Measurements from ENCODE around the gene DAPK2. TPM values are rescaled to one million over a fixed set of nuclear protein-coding genes. Genes with fewer than 3 reads are reported as not detected.

DAPK2 gene
- total and polyA plus RNA-seq, 2 of the 4 experiments (the other 2 are of a cell fraction): 0.34 to 0.36 TPM

GRCh38 chr15:63906266-63906584 is 140.1 kb downstream of the DAPK2 start:
- BruUV-seq (replicated peaks): no TSS peak
- TF ChIP-seq MXI1 (IDR thresholded peaks at IDR 0.05; ENCODE audit: borderline replicate concordance, low read depth, low read length): no peak
- no peak for TF ChIP-seq FOS (IDR thresholded peaks at IDR 0.05; ENCODE audit: low read depth, low read length)
- no peak for TF ChIP-seq RCOR1 (IDR thresholded peaks at IDR 0.05; ENCODE audit: insufficient replicate concordance, low read length)
- no peak for TF ChIP-seq SMC3 (IDR thresholded peaks at IDR 0.05; ENCODE audit: low read depth, low read length)
- TF ChIP-seq CHD1 (IDR thresholded peaks at IDR 0.05; ENCODE audit: low read depth, low read length): no peak
- no peak for TF ChIP-seq MAFK (IDR thresholded peaks at IDR 0.05; ENCODE audit: low read depth, low read length)
- no peak for TF ChIP-seq CTCF (conservative IDR thresholded peaks at IDR 0.05; ENCODE audit: low read depth, low read length)
- TF ChIP-seq RAD21 (IDR thresholded peaks at IDR 0.05; ENCODE audit: low read length): no peak
- no peak for TF ChIP-seq MAZ (IDR thresholded peaks at IDR 0.05; ENCODE audit: borderline replicate concordance, low read depth, low read length)
- no peak for TF ChIP-seq RFX5 (IDR thresholded peaks at IDR 0.05; ENCODE audit: low read depth, low read length)
- TF ChIP-seq CEBPB (IDR thresholded peaks at IDR 0.05; ENCODE audit: low read depth, low read length): no peak
- TF ChIP-seq POLR2A (IDR thresholded peaks at IDR 0.05; ENCODE audit: low read depth, low read length): no peak
- TF ChIP-seq NFE2L2 (IDR thresholded peaks at IDR 0.05; ENCODE audit: low read depth, low read length): no peak
- TF ChIP-seq BHLHE40 (IDR thresholded peaks at IDR 0.05; ENCODE audit: low read depth, low read length): no peak
- TF ChIP-seq USF2 (IDR thresholded peaks at IDR 0.05; ENCODE audit: low read depth, low read length): no peak
- TF ChIP-seq ELK1 (IDR thresholded peaks at IDR 0.05; ENCODE audit: borderline replicate concordance, low read depth, low read length): no peak
- no peak overlapping the region for H2BK120ac ChIP-seq (ENCODE audit: low read depth, low read length)
- H3K4me1 ChIP-seq (ENCODE audit: control insufficient read depth, insufficient read depth, low read length): peaks cover 11% of the 10 kb centered on the region; the same call in 1 of the 2 replicates
- ChIA-PET POLR2A (ENCODE audit: unreplicated experiment) (no interaction called here), CTCF (interaction anchor here (1.8 kb wide), 1 partner anchor 11 kb away, joined by 4 read pairs; no protein-coding TSS in a partner anchor)
- no peak overlapping the region for H2AK5ac ChIP-seq (ENCODE audit: low read depth, low read length)
- intact Hi-C loops (cut with micrococcal nuclease) (no loop called here), dilution Hi-C loops (cut with HindIII; ENCODE audit: low sequenced_read_pairs, unreplicated experiment) (no loop called here), in situ Hi-C loops (cut with MboI; ENCODE audit: low sequenced_read_pairs) (no loop called here)
- no peak overlapping the region for H3K18ac ChIP-seq (ENCODE audit: low read depth, low read length)
- no peaks in the 10 kb centered on the region for H3K9me3 ChIP-seq (ENCODE audit: control insufficient read depth, insufficient read depth, low read length)
- H3K27ac ChIP-seq (ENCODE audit: insufficient read depth, low read length): no peak overlapping the region
- H3K27me3 ChIP-seq (ENCODE audit: control insufficient read depth, insufficient read depth, low read length): peaks cover 14% of the 10 kb centered on the region
- no peak overlapping the region for H4K91ac ChIP-seq (ENCODE audit: insufficient read depth, low read depth, low read length)
- no peaks in the 10 kb centered on the region for H3K36me3 ChIP-seq (ENCODE audit: control insufficient read depth, insufficient read depth, low read length)
- H3K79me1 ChIP-seq (ENCODE audit: low read depth in 1 of 2, low read length in 2 of 2): no peaks in the 10 kb centered on the region
- no peak overlapping the region for H2BK5ac ChIP-seq (ENCODE audit: low read depth, low read length, poor library complexity, severe bottlenecking)
- no peak overlapping the region for H2AFZ ChIP-seq (replicated peaks; ENCODE audit: low read length, poor library complexity)
- H2BK15ac ChIP-seq (ENCODE audit: low read depth, low read length): no peak overlapping the region
- H3K4ac ChIP-seq (ENCODE audit: low read depth, low read length): no peak overlapping the region
- H3K9me1 ChIP-seq (ENCODE audit: insufficient read depth, low read length): no peaks in the 10 kb centered on the region
- ATAC-seq (ENCODE audit: low read depth) (no peak), DNase-seq (no peak)
- H3K4me3 ChIP-seq (ENCODE audit: insufficient read depth, low read depth, low read length): no peak overlapping the region
- H4K20me1 ChIP-seq (ENCODE audit: insufficient read depth, low read length): no peaks in the 10 kb centered on the region
- WGBS, 2 experiments (ENCODE audit: extremely low coverage in 2 of 2, insufficient read length in 1 of 2): 83% methylated on average over 1 of the region's 4 CpGs; no CpG with 5 or more reads in 1 of the 2 experiments
- H4K5ac ChIP-seq (ENCODE audit: low read depth, low read length): no peak overlapping the region
- H3K9ac ChIP-seq (ENCODE audit: low read depth, low read length): no peak overlapping the region
- no peak overlapping the region for H3K4me2 ChIP-seq (ENCODE audit: low read depth, low read length)
- H2BK20ac ChIP-seq (ENCODE audit: low read depth, low read length): no peak overlapping the region
- no peak overlapping the region for H3K14ac ChIP-seq (replicated peaks; ENCODE audit: low read depth, low read length)
- H2AK9ac ChIP-seq (replicated peaks; ENCODE audit: low read depth, low read length, poor library complexity): no peak overlapping the region
- no peak overlapping the region for H3K56ac ChIP-seq (ENCODE audit: extremely low read depth, insufficient read depth, low read length)
- H4K8ac ChIP-seq (ENCODE audit: low read depth in 2 of 2, low read length in 2 of 2): no peak overlapping the region
- no peak overlapping the region for H3K23ac ChIP-seq (ENCODE audit: low read depth, low read length)
